ENCODE measurements around the gene COX6A1.
A peak's percentile ranks its signal among the peaks of the same experiment; 100 is the strongest.

COX6A1 gene

GRCh38 chr12:120437735-120438494 is at the start of gene COX6A1:
Gene COX6A1, plus strand, starts transcription at chr12:120438113. Its CDS starts 14 bp downstream, at chr12:120438127.
- peak; percentile 99 for DNase-seq (ENCODE audit: low spot score)

- no peak for DNase-seq (ENCODE audit: low spot score)
Observed at GRCh38 chr12:120388691-120389481, 49.0 kb upstream of the COX6A1 start.

- DNase-seq (ENCODE audit: low spot score), result no peak
Observed at GRCh38 chr12:120390540-120391120, 47.3 kb upstream of the COX6A1 start.

- DNase-seq (ENCODE audit: low spot score), result no peak
Observed at GRCh38 chr12:120394483-120395367, 43.2 kb upstream of the COX6A1 start.

- DNase-seq (ENCODE audit: low spot score), result no peak
Observed at GRCh38 chr12:120397824-120398540, 39.9 kb upstream of the COX6A1 start.

- DNase-seq (ENCODE audit: low spot score), result no peak
Observed at GRCh38 chr12:120399531-120399930, 38.4 kb upstream of the COX6A1 start.

- DNase-seq (ENCODE audit: low spot score), result no peak
Observed at GRCh38 chr12:120402217-120402616, 35.7 kb upstream of the COX6A1 start.

GRCh38 chr12:120403869-120404268 is 34.0 kb upstream of the COX6A1 start:
- DNase-seq (ENCODE audit: low spot score), result no peak

- DNase-seq (ENCODE audit: low spot score), result no peak
Observed at GRCh38 chr12:120404271-120404670, 33.6 kb upstream of the COX6A1 start.

- DNase-seq (ENCODE audit: low spot score), result no peak
Observed at GRCh38 chr12:120406069-120406468, 31.8 kb upstream of the COX6A1 start.

GRCh38 chr12:120406553-120406952 is 31.4 kb upstream of the COX6A1 start:
- DNase-seq (ENCODE audit: low spot score), result no peak

GRCh38 chr12:120408771-120409170 is 29.1 kb upstream of the COX6A1 start:
- no peak for DNase-seq (ENCODE audit: low spot score)

- no peak for DNase-seq (ENCODE audit: low spot score)
Observed at GRCh38 chr12:120412421-120412820, 25.5 kb upstream of the COX6A1 start.

- no peak for DNase-seq (ENCODE audit: low spot score)
Observed at GRCh38 chr12:120413901-120414695, 23.8 kb upstream of the COX6A1 start.

GRCh38 chr12:120416490-120417216 is 21.3 kb upstream of the COX6A1 start:
- no peak for DNase-seq (ENCODE audit: low spot score)

- DNase-seq (ENCODE audit: low spot score), result no peak
Observed at GRCh38 chr12:120417917-120418580, 19.9 kb upstream of the COX6A1 start.

GRCh38 chr12:120421701-120422100 is 16.2 kb upstream of the COX6A1 start:
- no peak for DNase-seq (ENCODE audit: low spot score)

GRCh38 chr12:120422892-120423456 is 14.9 kb upstream of the COX6A1 start:
- DNase-seq (ENCODE audit: low spot score), result no peak

- no peak for DNase-seq (ENCODE audit: low spot score)
Observed at GRCh38 chr12:120425797-120426196, 12.1 kb upstream of the COX6A1 start.
